Suprapubic skin (tissue), 4 donors: Measurements from ENCODE around the gene HS3ST3B1.

ENCODE experiments used
- POLR2A ChIP-seq, 2 donors: fragments of 450-650 bp; IDR thresholded peaks; one replicate each; pipeline ENCODE4 v1.6.1; 2017; ENCODE audit warnings: antibody characterized with exemption in 2 of 2, mild to moderate bottlenecking in 2 of 2, moderate library complexity in 2 of 2
- POLR2AphosphoS5 ChIP-seq, 3 donors: sonication (generic); formaldehyde crosslinking; IDR thresholded peaks; one replicate each; pipeline ENCODE4 v1.6.1; 2017; ENCODE audit warnings: antibody characterized with exemption in 3 of 3
- TF ChIP-seq, protein P1 (sequence below), 2 donors: fragments of 200-600 bp in 1 of 2; fragments of 450-650 bp in 1 of 2; sonication (generic) in 1 of 2; IDR thresholded peaks; one replicate each; pipeline ENCODE4 v1.5.1; 2016 to 2019; ENCODE audit warnings: antibody characterized with exemption in 2 of 2, mild to moderate bottlenecking in 1 of 2, moderate library complexity in 1 of 2

DNA sequence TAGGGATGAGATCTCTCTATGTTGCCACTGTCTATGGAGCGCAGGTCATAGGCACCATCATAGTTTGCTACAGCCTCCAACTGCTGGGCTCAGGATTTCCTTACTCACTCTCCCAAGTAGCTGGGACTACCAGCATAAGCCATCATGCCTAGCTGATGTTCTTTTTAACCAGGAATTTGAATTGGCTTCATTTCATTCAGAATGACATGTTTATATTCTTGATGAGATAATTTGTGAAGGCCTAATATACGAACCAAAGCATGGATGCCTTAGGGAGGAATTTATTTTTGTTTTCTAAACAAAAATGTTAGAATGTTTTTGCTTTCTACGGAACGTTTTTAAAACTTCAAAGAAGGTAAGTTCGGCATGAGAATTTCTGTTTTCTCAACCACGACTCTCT is 71.6 kb downstream of the HS3ST3B1 start:
- no peak for TF ChIP-seq POLR2A (IDR thresholded peaks at IDR 0.05)
- TF ChIP-seq, protein P1, sequence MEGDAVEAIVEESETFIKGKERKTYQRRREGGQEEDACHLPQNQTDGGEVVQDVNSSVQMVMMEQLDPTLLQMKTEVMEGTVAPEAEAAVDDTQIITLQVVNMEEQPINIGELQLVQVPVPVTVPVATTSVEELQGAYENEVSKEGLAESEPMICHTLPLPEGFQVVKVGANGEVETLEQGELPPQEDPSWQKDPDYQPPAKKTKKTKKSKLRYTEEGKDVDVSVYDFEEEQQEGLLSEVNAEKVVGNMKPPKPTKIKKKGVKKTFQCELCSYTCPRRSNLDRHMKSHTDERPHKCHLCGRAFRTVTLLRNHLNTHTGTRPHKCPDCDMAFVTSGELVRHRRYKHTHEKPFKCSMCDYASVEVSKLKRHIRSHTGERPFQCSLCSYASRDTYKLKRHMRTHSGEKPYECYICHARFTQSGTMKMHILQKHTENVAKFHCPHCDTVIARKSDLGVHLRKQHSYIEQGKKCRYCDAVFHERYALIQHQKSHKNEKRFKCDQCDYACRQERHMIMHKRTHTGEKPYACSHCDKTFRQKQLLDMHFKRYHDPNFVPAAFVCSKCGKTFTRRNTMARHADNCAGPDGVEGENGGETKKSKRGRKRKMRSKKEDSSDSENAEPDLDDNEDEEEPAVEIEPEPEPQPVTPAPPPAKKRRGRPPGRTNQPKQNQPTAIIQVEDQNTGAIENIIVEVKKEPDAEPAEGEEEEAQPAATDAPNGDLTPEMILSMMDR (IDR thresholded peaks at IDR 0.05), result no peak
- TF ChIP-seq POLR2AphosphoS5 (IDR thresholded peaks at IDR 0.05), result no peak
